ENCODE data around the gene C1orf159. TPM values are rescaled to one million over a fixed set of nuclear protein-coding genes. Genes with fewer than 3 reads are reported as not detected.

The C1orf159 gene
- total and polyA plus RNA-seq, 9 of the 15 experiments (the other 6 are each of a cell fraction or from before 2014, with no cell fraction given), result 0.28 to 54.9 (median 10.6) TPM

GRCh38 chr1:1049318-1050165 is 66.3 kb downstream of the C1orf159 start (continued):
- TF ChIP-seq ZBTB33 (CRISPR knock-in tag; IDR thresholded peaks at IDR 0.05), result 0 out of 2 replicates have a peak, but pooled peaks have one; percentile 25
- no peak for TF ChIP-seq NR1H2 (CRISPR knock-in tag; IDR thresholded peaks at IDR 0.05)
- TF ChIP-seq ZNF778 (CRISPR knock-in tag; IDR thresholded peaks at IDR 0.05), result no peak
- no peak for TF ChIP-seq RCOR1 (IDR thresholded peaks at IDR 0.05; ENCODE audit: borderline replicate concordance in 1 of 2, low read depth in 2 of 2, low read length in 2 of 2)
- no peak for TF ChIP-seq CSDE1 (IDR thresholded peaks at IDR 0.05)
- no peak for TF ChIP-seq ZNF586 (CRISPR knock-in tag; conservative IDR thresholded peaks at IDR 0.05)
- TF ChIP-seq RBM14 (IDR thresholded peaks at IDR 0.05; ENCODE audit: borderline replicate concordance, insufficient read depth, low read depth, low read length), result 0 out of 2 replicates have a peak, but pooled peaks have one; percentile 46
- 0 out of 2 replicates have a peak, but pooled peaks have one; percentile 9 for TF ChIP-seq RBFOX2 (IDR thresholded peaks at IDR 0.05; ENCODE audit: low read depth, low read length)
- no peak for TF ChIP-seq HSF4 (CRISPR knock-in tag; IDR thresholded peaks at IDR 0.05; ENCODE audit: borderline replicate concordance)
- no peak for TF ChIP-seq POLR3G (IDR thresholded peaks at IDR 0.05; ENCODE audit: extremely low read depth, insufficient read length, insufficient replicate concordance)
- TF ChIP-seq THRB (CRISPR knock-in tag; conservative IDR thresholded peaks at IDR 0.05), result no peak
- no peak for TF ChIP-seq KDM5B (IDR thresholded peaks at IDR 0.05; ENCODE audit: insufficient replicate concordance, low read depth, low read length)
- TF ChIP-seq POLR2G (IDR thresholded peaks at IDR 0.05; ENCODE audit: low read depth, low read length), result peak; percentile 43
- no peak for TF ChIP-seq NELFE (IDR thresholded peaks at IDR 0.05; ENCODE audit: insufficient read depth, insufficient read length)
- TF ChIP-seq KLF13 (tag; IDR thresholded peaks at IDR 0.05; ENCODE audit: borderline replicate concordance, low read depth), result no peak
